Measurements from ENCODE around the gene ERBB3.

DNA sequence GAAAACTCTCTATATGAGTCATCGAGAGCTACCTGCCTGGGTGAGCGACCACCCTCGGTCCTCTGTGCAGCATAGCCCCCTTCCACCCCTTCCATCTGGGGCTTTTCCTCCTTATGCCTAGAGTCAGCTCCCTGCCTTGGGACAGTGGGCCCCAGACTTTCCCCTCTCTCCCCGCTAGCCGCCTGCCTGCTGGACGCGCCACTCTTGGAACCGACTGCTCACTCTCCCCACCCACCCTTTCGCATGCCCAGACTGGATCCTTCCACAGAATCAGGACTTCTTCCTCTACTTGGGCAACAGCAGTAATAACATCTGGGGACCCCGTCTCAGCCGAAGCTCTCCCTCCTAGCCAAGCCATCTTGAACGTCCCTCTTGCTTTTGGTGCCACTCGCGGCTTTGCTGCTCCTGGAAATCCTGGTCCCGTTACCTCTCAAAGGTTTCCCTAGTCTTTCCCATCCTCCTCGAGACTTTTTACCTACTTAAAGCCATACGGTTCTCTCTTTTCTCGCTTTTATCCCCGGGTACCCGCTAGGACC, 48.8 kb downstream of the ERBB3 start:
- TF ChIP-seq CTCF (IDR thresholded peaks at IDR 0.05) (no peak), POLR2A (IDR thresholded peaks at IDR 0.05) (no peak)

Data from Peyer's patch (tissue), 4 donors.